HUES64 (cell line): ENCODE measurements around the gene WNK3.

ENCODE experiments used
- H3K27ac ChIP-seq: 2 replicates; pipeline ENCODE4 v1.7.0; 2013; ENCODE audit warnings: low read depth, low read length, inconsistent platforms
- H3K27me3 ChIP-seq: 2 replicates; pipeline ENCODE4 v1.6.1; 2013; ENCODE audit warnings: mild to moderate bottlenecking, low read length; ENCODE audit not compliant: insufficient read depth
- H3K36me3 ChIP-seq: 2 replicates; pipeline ENCODE4 v1.6.1; 2013; ENCODE audit warnings: mild to moderate bottlenecking, low read length; ENCODE audit not compliant: insufficient read depth
- H3K4me1 ChIP-seq: 2 replicates; pipeline ENCODE4 v1.6.1; 2013; ENCODE audit warnings: mild to moderate bottlenecking, low read length, moderate library complexity; ENCODE audit not compliant: insufficient read depth
- H3K4me3 ChIP-seq: 2 replicates; pipeline ENCODE4 v1.5.1; 2013; ENCODE audit warnings: mild to moderate bottlenecking, low read length, moderate library complexity
- H3K9ac ChIP-seq: 2 replicates; pipeline ENCODE4 v1.6.1; 2013; ENCODE audit warnings: mild to moderate bottlenecking, low read depth, low read length
- H3K9me3 ChIP-seq: 2 replicates; pipeline ENCODE4 v1.6.1; 2013; ENCODE audit warnings: low read depth, low read length; ENCODE audit not compliant: insufficient read depth
- WGBS: fragments of 150-250, 120-280 bp; methylation state at CpG from one replicate; pipeline ENCODE4 v1.1.7; 2013; ENCODE audit warnings: missing lambda C conversion rate; 5-methylcytosine and 5-hydroxymethylcytosine counted together

Gene WNK3

DNA sequence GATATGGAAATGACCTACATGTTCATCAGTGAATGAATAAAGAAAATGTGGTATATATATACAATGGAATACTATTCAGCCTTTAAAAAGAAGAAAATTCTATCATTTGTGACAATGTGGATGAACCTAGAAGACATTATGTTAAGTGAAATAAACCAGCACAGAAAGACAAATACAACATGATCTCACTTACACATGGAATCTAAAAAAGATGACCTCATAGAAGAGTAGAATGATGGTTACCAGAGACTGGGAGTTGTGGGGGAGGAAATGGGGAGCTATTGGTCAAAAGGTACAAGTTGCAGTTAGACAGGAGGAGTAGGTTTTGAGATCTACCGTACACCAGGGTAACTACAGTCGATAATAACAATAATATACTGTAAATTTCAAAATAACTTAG, 51.5 kb downstream of the WNK3 start:
- Histone ChIP-seq H3K4me3 (no peak overlapping the region), H3K27ac (no peak overlapping the region), H3K4me1 (no peaks in the 10 kb centered on the region), H3K36me3 (peaks cover 28% of the 10 kb centered on the region), H3K9me3 (no peaks in the 10 kb centered on the region), H3K9ac (no peak overlapping the region), H3K27me3 (no peaks in the 10 kb centered on the region)
- WGBS = no CpG with 5 or more reads among the region's 2 CpGs

DNA sequence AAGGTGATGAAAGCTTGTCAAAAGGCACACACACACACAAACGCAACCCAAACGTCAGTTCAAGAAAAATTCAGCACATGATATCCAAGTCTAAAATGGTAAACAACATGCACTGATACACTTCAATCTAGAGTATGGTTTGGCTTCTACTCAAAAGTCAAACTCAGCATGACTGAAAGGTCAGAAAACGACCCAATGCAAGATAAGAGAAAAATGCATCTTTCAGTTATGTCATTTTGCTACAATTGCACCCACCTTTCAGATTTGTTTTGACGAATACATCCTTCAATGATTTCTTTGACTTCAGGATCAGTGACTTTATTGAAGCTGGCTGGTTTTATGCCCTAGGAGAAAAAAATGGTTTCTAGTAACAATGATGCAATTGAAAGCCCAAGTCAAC, 56.3 kb downstream of the WNK3 start:
- 96% methylated on average over 4 of the region's 4 CpGs for WGBS
- Histone ChIP-seq H3K9ac (no peak overlapping the region), H3K4me3 (no peak overlapping the region), H3K9me3 (no peaks in the 10 kb centered on the region), H3K27ac (no peak overlapping the region), H3K4me1 (no peaks in the 10 kb centered on the region), H3K27me3 (no peaks in the 10 kb centered on the region), H3K36me3 (peaks cover 20% of the 10 kb centered on the region)

DNA sequence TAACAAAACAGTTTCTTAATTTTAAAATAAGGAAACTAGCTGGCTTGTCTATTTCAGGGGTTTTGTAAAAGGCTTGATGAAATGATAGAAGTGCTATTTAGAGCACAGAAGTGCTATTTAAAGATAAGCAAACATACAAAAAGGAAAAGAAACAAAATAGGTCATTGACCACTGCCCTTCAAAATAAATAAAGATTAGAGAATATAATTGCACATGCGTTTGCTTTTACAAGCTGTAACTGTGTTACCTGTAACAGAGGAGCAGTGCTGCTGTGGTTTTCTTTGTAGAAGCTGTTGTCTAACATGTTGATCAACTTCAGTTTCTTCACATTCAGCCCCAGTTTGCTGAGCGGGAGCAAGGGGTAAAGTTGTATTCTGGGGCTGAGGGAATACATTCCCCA, 63.5 kb downstream of the WNK3 start:
- Histone ChIP-seq H3K27ac (no peak overlapping the region), H3K4me1 (no peaks in the 10 kb centered on the region), H3K9me3 (no peaks in the 10 kb centered on the region), H3K36me3 (peaks cover 49% of the 10 kb centered on the region), H3K4me3 (no peak overlapping the region), H3K27me3 (no peaks in the 10 kb centered on the region), H3K9ac (no peak overlapping the region)
- WGBS = no CpG with 5 or more reads among the region's 2 CpGs

DNA sequence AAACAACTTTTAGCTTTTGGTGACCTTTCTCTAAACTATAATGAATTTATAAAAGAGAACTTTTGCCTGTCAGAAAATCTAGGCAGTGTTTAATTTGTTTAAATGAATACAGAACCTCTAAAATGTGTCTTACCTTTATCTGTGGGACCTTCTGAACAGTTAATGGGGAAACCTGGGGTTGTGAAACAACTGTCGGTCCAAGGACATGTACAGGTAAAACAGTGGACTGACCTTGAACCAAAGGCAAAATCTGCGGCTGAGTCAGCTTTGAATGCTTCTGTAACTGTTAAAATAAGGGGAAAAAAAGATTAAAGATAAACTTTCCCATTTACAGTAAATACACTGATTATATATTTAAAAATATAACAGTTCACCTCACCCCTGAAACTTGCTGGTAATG, 65.1 kb downstream of the WNK3 start:
- 98% methylated on average over 2 of the region's 2 CpGs for WGBS
- H3K36me3 ChIP-seq = peaks cover 47% of the 10 kb centered on the region
- no peak overlapping the region for H3K9ac ChIP-seq
- H3K27ac ChIP-seq = no peak overlapping the region
- no peaks in the 10 kb centered on the region for H3K9me3 ChIP-seq
- H3K4me3 ChIP-seq = no peak overlapping the region
- H3K4me1 ChIP-seq = no peaks in the 10 kb centered on the region
- no peaks in the 10 kb centered on the region for H3K27me3 ChIP-seq

DNA sequence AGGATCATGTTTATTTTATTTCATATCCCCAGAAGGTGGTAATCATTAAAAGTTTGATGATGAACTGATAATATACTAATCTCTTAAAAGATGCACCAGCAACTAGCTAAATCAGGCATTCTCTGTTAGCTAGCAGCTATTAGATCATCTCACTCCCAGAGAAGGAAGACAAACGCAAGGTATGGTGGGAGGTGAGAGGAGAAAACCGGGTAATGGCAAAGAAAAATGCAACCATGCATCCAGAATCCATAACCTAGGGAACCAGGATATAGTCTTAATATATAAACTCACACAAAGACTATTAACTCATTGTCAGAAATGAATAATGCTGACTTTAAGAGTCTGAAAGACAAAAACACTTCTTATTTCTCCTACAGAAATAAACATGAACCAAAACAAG, 66.1 kb downstream of the WNK3 start:
- Histone ChIP-seq H3K4me1 (no peaks in the 10 kb centered on the region), H3K9me3 (no peaks in the 10 kb centered on the region), H3K27ac (no peak overlapping the region), H3K9ac (no peak overlapping the region), H3K27me3 (no peaks in the 10 kb centered on the region), H3K4me3 (no peak overlapping the region), H3K36me3 (peaks cover 47% of the 10 kb centered on the region)
- no CpG with 5 or more reads among the region's 2 CpGs for WGBS

DNA sequence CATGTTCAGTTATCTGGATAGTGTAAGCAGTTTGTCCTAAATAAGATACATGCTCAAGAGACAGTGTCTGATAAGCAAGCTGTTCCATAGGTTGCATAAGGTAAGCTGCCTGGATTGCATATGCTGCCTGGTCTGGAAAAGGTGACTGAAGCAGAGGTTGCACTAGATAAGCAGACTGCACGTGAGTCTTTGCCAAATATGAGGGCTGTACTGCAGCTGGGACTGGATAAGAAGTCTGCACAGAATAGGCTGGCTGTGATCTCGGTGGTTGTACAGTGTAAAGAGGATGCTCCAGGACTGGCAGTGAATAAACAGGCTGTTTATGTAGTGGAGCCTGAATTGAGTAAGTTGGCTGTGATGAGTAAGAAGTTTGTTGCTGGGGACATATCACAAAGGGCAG, 68.9 kb downstream of the WNK3 start:
- Histone ChIP-seq H3K36me3 (peaks cover 32% of the 10 kb centered on the region), H3K4me3 (no peak overlapping the region), H3K9me3 (no peaks in the 10 kb centered on the region), H3K9ac (no peak overlapping the region), H3K4me1 (no peaks in the 10 kb centered on the region), H3K27ac (no peak overlapping the region), H3K27me3 (no peaks in the 10 kb centered on the region)
- 85% methylated on average over 2 of the region's 2 CpGs for WGBS

DNA sequence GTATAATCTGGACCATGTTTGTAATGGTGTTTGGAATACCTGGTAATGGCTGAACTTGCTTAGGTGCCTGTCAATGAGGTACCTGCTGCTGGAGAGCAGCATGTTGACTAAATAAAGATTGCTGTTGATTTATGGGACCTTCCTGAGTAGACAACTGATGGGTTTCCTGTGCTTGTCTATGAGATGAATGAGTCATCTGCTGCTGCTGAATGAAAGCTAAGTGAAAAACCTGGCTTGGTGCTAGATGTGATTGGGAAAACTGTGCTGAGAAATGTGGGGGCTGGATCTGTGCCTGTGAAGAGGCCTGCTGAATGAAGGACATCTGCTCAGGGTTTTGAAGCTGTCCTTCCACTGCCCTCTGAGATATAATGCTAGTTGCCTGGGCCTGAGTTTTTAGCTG, 69.6 kb downstream of the WNK3 start:
- H3K4me3 ChIP-seq = no peak overlapping the region
- peaks cover 28% of the 10 kb centered on the region for H3K36me3 ChIP-seq
- H3K9ac ChIP-seq = no peak overlapping the region
- H3K27me3 ChIP-seq = no peaks in the 10 kb centered on the region
- no peaks in the 10 kb centered on the region for H3K9me3 ChIP-seq
- no peak overlapping the region for H3K27ac ChIP-seq
- H3K4me1 ChIP-seq = no peaks in the 10 kb centered on the region

DNA sequence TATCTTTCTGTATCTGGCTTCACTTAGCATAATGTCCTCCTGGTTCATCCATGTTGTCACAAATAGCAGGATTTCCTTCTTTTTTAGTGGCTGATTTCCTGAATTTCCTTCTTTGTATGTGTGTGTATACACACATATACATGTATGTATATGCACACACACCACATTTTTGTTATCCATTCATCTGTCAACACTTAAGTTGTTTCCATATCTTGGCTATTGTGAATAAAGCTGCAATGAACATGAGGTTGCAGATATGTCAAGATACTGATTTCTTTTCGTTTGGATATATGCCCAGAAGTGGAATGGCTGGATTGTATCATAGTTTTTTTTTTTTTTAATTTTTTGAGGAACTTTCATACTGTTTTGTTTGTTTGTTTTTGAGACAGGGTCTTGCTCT, 76.2 kb downstream of the WNK3 start:
- Histone ChIP-seq H3K27ac (no peak overlapping the region), H3K4me3 (no peak overlapping the region), H3K9me3 (no peaks in the 10 kb centered on the region), H3K27me3 (no peaks in the 10 kb centered on the region), H3K4me1 (no peaks in the 10 kb centered on the region), H3K36me3 (peaks cover 9% of the 10 kb centered on the region; the same call in 1 of the 2 replicates), H3K9ac (no peak overlapping the region)
- 88% methylated on average over 1 of the region's 1 CpG for WGBS

DNA sequence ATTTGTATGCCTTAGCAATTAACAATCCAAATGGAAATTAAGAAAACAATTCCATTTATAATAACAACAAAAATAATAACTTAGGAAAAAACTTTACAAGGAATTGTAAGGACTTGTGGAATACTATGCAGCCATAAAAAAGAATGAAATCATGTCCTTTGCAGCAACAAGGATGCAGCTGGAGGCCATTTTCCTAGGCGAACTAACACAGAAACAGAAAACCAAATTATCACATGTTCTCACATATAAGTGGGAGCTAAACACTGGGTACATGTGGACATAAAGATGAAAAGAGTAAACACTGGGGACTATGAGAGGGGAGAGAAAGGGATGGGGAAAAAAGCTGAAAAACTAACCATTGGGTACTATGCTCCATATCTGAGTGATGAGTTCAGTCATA, 77.4 kb downstream of the WNK3 start:
- no CpG with 5 or more reads among the region's 1 CpG for WGBS
- no peaks in the 10 kb centered on the region for H3K4me1 ChIP-seq
- no peaks in the 10 kb centered on the region for H3K27me3 ChIP-seq
- peaks cover 4% of the 10 kb centered on the region; the same call in 1 of the 2 replicates for H3K36me3 ChIP-seq
- no peak overlapping the region for H3K4me3 ChIP-seq
- no peaks in the 10 kb centered on the region for H3K9me3 ChIP-seq
- no peak overlapping the region for H3K9ac ChIP-seq
- no peak overlapping the region for H3K27ac ChIP-seq

DNA sequence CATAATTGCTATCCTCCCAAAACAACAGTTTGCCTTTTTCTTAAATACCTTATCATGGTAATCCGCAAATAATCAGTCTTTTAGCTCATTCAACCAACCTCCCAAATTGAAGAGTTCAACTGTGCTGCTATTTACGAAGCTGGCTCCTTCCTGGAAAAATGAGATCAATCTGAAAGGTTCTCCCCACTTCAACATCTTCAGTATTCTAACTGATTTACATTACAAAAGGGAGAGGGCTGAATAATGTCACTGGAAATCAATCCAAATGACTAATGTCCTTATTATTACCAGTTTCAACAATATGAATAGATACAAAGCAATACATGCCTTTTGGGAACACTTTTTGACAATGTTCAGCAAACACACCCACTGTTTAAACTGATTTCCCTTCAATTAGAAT, 86.2 kb downstream of the WNK3 start:
- Histone ChIP-seq H3K4me1 (peaks cover 9% of the 10 kb centered on the region), H3K27me3 (no peaks in the 10 kb centered on the region), H3K36me3 (no peaks in the 10 kb centered on the region), H3K9ac (no peak overlapping the region), H3K4me3 (no peak overlapping the region), H3K9me3 (no peaks in the 10 kb centered on the region), H3K27ac (no peak overlapping the region)
- WGBS = 73% methylated on average over 2 of the region's 2 CpGs

DNA sequence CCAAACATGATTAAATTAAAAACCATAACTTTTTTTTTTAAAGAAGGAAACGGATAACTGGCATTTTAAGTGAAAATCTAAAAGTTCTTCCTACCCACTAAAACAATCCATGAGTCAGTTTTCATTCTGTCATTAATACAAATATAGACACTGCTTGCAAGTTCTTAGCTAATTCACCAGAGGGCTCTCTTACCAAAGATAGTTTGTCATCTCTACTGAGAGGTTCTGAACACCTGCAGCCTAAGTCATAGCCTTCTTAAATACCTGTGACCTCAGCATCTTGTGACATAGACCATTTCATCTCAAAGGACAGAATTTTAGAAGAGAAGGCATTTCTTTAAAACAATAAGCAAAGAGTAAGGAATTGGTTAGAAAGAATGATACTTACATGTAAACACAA, 109.5 kb downstream of the WNK3 start:
- Histone ChIP-seq H3K36me3 (peaks cover 31% of the 10 kb centered on the region), H3K27me3 (no peaks in the 10 kb centered on the region), H3K4me3 (no peak overlapping the region), H3K4me1 (no peaks in the 10 kb centered on the region), H3K9ac (no peak overlapping the region), H3K27ac (no peak overlapping the region), H3K9me3 (no peaks in the 10 kb centered on the region)
- 100% methylated on average over 1 of the region's 1 CpG for WGBS

DNA sequence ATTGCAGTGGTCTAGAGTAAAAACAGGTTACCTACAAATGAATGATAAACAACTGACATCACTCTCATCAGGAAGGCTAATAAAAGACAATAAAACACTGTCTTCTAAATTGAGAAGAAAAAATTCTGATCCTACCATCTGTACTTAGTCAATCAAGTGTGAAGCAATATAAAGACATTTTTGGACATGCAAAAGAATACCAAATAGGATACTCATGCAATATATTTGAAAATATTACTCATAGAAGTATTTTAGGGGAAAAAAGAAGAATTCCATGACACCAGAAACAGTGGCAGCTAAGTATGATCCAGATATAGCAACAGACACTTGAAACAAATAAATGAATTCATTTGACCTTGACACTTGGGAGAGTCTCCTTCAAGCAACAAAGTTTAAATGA, 111.0 kb downstream of the WNK3 start:
- Histone ChIP-seq H3K9ac (no peak overlapping the region), H3K4me3 (no peak overlapping the region), H3K4me1 (no peaks in the 10 kb centered on the region), H3K27me3 (no peaks in the 10 kb centered on the region), H3K36me3 (peaks cover 31% of the 10 kb centered on the region), H3K27ac (no peak overlapping the region), H3K9me3 (no peaks in the 10 kb centered on the region)
